Fibroblast of the conjunctiva (primary cell): Measurements from ENCODE around the gene PLEKHG4B.
"Not testable (repeated sequence)": the region's sequence is repeated elsewhere in the genome, so short reads cannot be mapped to it uniquely, and the experiment has no call there.

Experiments used
- DNase-seq: peaks from one replicate; pipeline ENCODE4 v3.0.0-alpha.2; 2010; ENCODE audit warnings: low read depth

PLEKHG4B gene

GRCh38 chr5:222951-223715, 131.2 kb downstream of the PLEKHG4B start:
- DNase-seq = not testable (repeated sequence)

- DNase-seq = no peak
These were observed 131.8 kb downstream of the PLEKHG4B start for GRCh38 chr5:223791-224190.

- no peak for DNase-seq
These were observed 133.4 kb downstream of the PLEKHG4B start for GRCh38 chr5:225334-225733.

- DNase-seq = not testable (repeated sequence)
These were observed 135.4 kb downstream of the PLEKHG4B start for GRCh38 chr5:227375-227774.

- DNase-seq = no peak
These were observed 136.9 kb downstream of the PLEKHG4B start for GRCh38 chr5:228886-229285.

GRCh38 chr5:230711-231110, 138.7 kb downstream of the PLEKHG4B start:
- no peak for DNase-seq

GRCh38 chr5:231661-232060, 139.7 kb downstream of the PLEKHG4B start:
- DNase-seq = no peak

- DNase-seq = not testable (repeated sequence)
These were observed 141.5 kb downstream of the PLEKHG4B start for GRCh38 chr5:233426-233825.

GRCh38 chr5:234450-234849, 142.5 kb downstream of the PLEKHG4B start:
- no peak for DNase-seq

GRCh38 chr5:235527-235926, 143.6 kb downstream of the PLEKHG4B start:
- not testable (repeated sequence) for DNase-seq

GRCh38 chr5:237931-238330, 146.0 kb downstream of the PLEKHG4B start:
- DNase-seq = not testable (repeated sequence)
